ENCODE data around the gene EMILIN3. TPM values are rescaled to one million over a fixed set of nuclear protein-coding genes. Genes with fewer than 3 reads are reported as not detected.
"Not testable (repeated sequence)": the region's sequence is repeated elsewhere in the genome, so short reads cannot be mapped to it uniquely, and the experiment has no call there.

Gene EMILIN3
- total RNA-seq, 1 donor from 2014 or later = 2.1 TPM

GRCh38 chr20:41318271-41318649, 48.4 kb downstream of the EMILIN3 start:
- H3K4me1 Mint-ChIP-seq (ENCODE audit: unreplicated experiment) = peaks cover 32% of the 10 kb centered on the region
- H3K27me3 Mint-ChIP-seq (ENCODE audit: unreplicated experiment) = no peaks in the 10 kb centered on the region
- peak overlapping the region; percentile 76 for H3K27ac Mint-ChIP-seq (ENCODE audit: unreplicated experiment)
- TF ChIP-seq CTCF (IDR thresholded peaks at IDR 0.05) = no peak
- no peak for DNase-seq (ENCODE audit: extremely low spot score, unreplicated experiment)
- H3K4me3 Mint-ChIP-seq (ENCODE audit: unreplicated experiment) = peak overlapping the region; percentile 73
- no peaks in the 10 kb centered on the region for H3K9me3 Mint-ChIP-seq (ENCODE audit: unreplicated experiment)
- H3K36me3 Mint-ChIP-seq (ENCODE audit: unreplicated experiment) = no peaks in the 10 kb centered on the region

GRCh38 chr20:41317546-41318270, 48.9 kb downstream of the EMILIN3 start, which contains the start of gene ZHX3:
Gene ZHX3 (minus strand): TSS chr20:41317731. CDS start chr20:41204916, 112,815 bp downstream.
- H3K4me1 Mint-ChIP-seq (ENCODE audit: unreplicated experiment) = peaks cover 32% of the 10 kb centered on the region

GRCh38 chr20:41316602-41317545, 49.7 kb downstream of the EMILIN3 start:
- no peaks in the 10 kb centered on the region for H3K9me3 Mint-ChIP-seq (ENCODE audit: unreplicated experiment)
- DNase-seq (ENCODE audit: extremely low spot score, unreplicated experiment) = peak; percentile 87
- peak overlapping the region; percentile 86 for H3K4me3 Mint-ChIP-seq (ENCODE audit: unreplicated experiment)
- H3K36me3 Mint-ChIP-seq (ENCODE audit: unreplicated experiment) = no peaks in the 10 kb centered on the region
- no peaks in the 10 kb centered on the region for H3K27me3 Mint-ChIP-seq (ENCODE audit: unreplicated experiment)
- no peak for TF ChIP-seq CTCF (IDR thresholded peaks at IDR 0.05)
- peak overlapping the region; percentile 90 for H3K27ac Mint-ChIP-seq (ENCODE audit: unreplicated experiment)
- peaks cover 32% of the 10 kb centered on the region for H3K4me1 Mint-ChIP-seq (ENCODE audit: unreplicated experiment)

More at GRCh38 chr20:41317546-41318270, 48.9 kb downstream of the EMILIN3 start, which contains the start of gene ZHX3:
- Mint-ChIP-seq H3K36me3 (ENCODE audit: unreplicated experiment) (no peaks in the 10 kb centered on the region), H3K27me3 (ENCODE audit: unreplicated experiment) (no peaks in the 10 kb centered on the region), H3K27ac (ENCODE audit: unreplicated experiment) (peak within 1 kb of the TSS; percentile 90), H3K9me3 (ENCODE audit: unreplicated experiment) (no peaks in the 10 kb centered on the region), H3K4me3 (ENCODE audit: unreplicated experiment) (peak within 1 kb of the TSS; percentile 86)
- no peak for TF ChIP-seq CTCF (IDR thresholded peaks at IDR 0.05)
- peak; percentile 99 for DNase-seq (ENCODE audit: extremely low spot score, unreplicated experiment)

GRCh38 chr20:41316051-41316450, 50.6 kb downstream of the EMILIN3 start:
- DNase-seq (ENCODE audit: extremely low spot score, unreplicated experiment) = no peak
- H3K9me3 Mint-ChIP-seq (ENCODE audit: unreplicated experiment) = no peaks in the 10 kb centered on the region
- peak overlapping the region; percentile 86 for H3K4me3 Mint-ChIP-seq (ENCODE audit: unreplicated experiment)
- no peak for TF ChIP-seq CTCF (IDR thresholded peaks at IDR 0.05)
- H3K27ac Mint-ChIP-seq (ENCODE audit: unreplicated experiment) = peak overlapping the region; percentile 90
- peaks cover 40% of the 10 kb centered on the region for H3K4me1 Mint-ChIP-seq (ENCODE audit: unreplicated experiment)
- no peaks in the 10 kb centered on the region for H3K27me3 Mint-ChIP-seq (ENCODE audit: unreplicated experiment)
- H3K36me3 Mint-ChIP-seq (ENCODE audit: unreplicated experiment) = no peaks in the 10 kb centered on the region

- Mint-ChIP-seq H3K27me3 (ENCODE audit: unreplicated experiment) (no peaks in the 10 kb centered on the region), H3K4me1 (ENCODE audit: unreplicated experiment) (peaks cover 49% of the 10 kb centered on the region), H3K9me3 (ENCODE audit: unreplicated experiment) (no peaks in the 10 kb centered on the region), H3K4me3 (ENCODE audit: unreplicated experiment) (no peak overlapping the region), H3K27ac (ENCODE audit: unreplicated experiment) (no peak overlapping the region), H3K36me3 (ENCODE audit: unreplicated experiment) (no peaks in the 10 kb centered on the region)
- no peak for TF ChIP-seq CTCF (IDR thresholded peaks at IDR 0.05)
- DNase-seq (ENCODE audit: extremely low spot score, unreplicated experiment) = no peak
Observed at GRCh38 chr20:41314386-41314785, 52.2 kb downstream of the EMILIN3 start.

GRCh38 chr20:41312009-41312408, 54.6 kb downstream of the EMILIN3 start:
- peaks cover 61% of the 10 kb centered on the region for H3K4me1 Mint-ChIP-seq (ENCODE audit: unreplicated experiment)
- H3K36me3 Mint-ChIP-seq (ENCODE audit: unreplicated experiment); DNase-seq (ENCODE audit: extremely low spot score, unreplicated experiment); H3K27ac Mint-ChIP-seq (ENCODE audit: unreplicated experiment); H3K4me3 Mint-ChIP-seq (ENCODE audit: unreplicated experiment); H3K9me3 Mint-ChIP-seq (ENCODE audit: unreplicated experiment); H3K27me3 Mint-ChIP-seq (ENCODE audit: unreplicated experiment): not testable (repeated sequence)

Measured in osteocyte (in vitro differentiated cells).